Stimulated activated CD4-positive, alpha-beta T cell treated with anti-CD3 and anti-CD28 coated beads, Interleukin-2, amount 100 ng/mL, for 24 hours (primary cell): ENCODE data around the gene RPTOR.
"Not testable (repeated sequence)": the region's sequence is repeated elsewhere in the genome, so short reads cannot be mapped to it uniquely, and the experiment has no call there.

Experiments
- DNase-seq, 2 donors: peaks; one replicate each; pipeline ENCODE4 v3.0.0-alpha.2; 2020

The RPTOR gene

DNA sequence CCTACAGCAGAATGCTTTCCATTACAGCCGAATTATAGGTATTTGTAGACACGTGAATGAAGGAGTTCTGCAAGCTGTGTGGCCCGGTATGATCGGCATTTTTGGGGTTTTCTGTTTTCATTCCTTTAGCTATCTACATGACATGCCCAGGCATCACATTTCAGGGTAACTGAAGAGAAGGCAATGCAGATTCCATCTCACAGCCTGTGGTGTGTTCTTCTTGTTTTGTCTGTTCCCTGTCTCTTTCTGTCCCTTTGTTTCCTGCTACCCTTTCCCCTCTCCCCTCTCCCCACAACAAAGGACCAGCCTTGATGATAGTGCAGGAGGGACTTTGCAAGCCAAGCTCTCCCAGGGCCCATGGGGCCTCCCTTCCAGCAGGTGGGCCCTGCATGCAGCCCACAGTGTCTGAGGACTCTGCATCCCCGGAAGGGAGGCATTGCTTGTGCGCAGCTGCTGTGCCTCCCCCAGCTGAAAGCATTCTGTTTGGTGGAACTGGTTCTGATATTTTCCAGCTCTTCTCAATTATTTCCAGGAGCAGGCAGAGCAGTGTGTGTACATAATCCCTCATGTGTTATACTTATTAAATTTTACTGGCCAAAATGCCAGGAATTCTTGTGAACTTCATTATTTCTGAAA, 207.4 kb downstream of the RPTOR start:
- no peak for DNase-seq

DNA sequence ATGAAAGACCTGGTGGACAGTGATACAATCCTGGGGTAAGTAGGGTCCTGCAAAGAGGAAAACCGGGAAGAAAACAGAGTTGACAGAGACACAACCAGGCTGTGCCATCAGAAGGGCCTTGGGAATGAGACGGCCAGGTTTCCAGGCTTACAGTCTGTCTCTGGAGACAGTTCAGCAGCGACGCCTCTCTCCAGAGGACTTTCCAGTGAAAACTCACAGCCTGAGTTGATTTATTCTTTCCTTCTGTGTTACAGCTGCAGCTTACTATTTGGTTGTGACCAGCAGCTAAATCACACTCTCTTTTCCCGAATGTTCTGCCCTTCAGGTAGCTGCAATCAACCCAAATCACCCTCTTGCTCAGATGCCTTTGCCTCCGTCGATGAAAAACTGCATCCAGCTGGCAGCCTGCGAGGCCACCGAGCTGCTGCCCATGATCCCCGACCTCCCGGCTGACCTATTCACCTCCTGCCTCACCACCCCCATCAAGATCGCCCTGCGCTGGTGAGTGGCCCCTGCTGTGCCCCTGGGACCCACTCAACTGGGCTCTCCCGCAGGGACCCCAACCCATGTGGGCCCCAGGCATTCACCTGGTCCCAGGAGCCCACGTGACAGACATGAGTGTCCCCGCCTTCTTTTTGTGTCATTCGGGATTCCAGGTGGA, 209.2 kb downstream of the RPTOR start:
- no peak for DNase-seq

DNA sequence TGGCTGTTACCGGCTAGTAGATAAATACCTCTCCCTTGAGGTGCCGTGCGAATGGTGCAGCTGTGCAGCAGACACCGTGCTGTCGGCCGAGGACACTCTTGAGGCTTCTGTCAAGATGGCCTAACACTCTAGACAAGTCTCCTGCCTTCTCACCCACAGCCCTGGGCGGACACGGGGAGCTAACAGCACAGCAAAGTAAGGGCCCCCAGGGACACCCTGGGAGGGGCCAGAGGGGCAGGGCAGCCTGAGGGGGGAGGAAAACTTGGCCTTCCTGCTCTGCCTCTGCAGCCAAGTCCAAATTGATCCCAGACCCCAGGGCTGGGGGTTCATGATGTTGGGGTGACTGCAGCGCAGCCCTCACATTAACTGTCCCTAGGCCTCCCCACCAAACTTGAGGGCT, 210.2 kb downstream of the RPTOR start:
- no peak for DNase-seq

DNA sequence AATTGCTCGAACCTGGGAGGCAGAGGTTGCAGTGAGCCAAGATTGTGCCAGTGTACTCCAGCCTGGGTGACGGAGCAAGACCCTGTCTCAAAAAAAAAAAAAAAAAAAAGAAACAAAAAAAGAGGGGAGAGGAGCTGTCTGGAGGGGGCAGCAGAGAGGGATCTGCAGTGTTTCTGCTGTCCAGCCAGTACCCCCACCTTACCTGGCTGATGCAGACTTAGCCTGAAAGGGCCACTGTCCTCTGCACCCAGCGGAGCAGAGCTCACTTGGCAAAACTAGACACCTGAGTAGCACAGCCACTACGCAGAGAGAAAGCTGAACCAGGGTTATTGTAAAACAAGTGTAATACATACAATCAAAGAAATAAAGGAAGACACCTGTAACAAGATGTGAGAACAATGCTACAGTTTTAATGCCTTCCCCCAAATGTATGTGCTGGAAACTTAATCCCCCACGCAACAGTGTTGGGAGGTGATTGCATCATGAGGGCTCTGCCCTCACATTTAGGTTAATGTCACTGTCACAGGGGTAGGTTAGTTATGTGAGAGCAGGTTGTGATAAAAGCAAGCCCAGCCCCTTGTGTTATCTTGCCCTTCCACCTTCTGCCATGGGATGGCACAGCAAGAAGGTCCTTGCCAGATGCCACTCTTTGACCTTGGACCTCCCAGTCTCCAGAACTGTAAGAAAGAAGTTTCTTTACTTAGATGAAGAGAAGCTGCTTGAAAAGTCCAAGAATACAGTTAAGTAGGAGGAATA, 211.2 kb downstream of the RPTOR start:
- DNase-seq, result no peak

DNA sequence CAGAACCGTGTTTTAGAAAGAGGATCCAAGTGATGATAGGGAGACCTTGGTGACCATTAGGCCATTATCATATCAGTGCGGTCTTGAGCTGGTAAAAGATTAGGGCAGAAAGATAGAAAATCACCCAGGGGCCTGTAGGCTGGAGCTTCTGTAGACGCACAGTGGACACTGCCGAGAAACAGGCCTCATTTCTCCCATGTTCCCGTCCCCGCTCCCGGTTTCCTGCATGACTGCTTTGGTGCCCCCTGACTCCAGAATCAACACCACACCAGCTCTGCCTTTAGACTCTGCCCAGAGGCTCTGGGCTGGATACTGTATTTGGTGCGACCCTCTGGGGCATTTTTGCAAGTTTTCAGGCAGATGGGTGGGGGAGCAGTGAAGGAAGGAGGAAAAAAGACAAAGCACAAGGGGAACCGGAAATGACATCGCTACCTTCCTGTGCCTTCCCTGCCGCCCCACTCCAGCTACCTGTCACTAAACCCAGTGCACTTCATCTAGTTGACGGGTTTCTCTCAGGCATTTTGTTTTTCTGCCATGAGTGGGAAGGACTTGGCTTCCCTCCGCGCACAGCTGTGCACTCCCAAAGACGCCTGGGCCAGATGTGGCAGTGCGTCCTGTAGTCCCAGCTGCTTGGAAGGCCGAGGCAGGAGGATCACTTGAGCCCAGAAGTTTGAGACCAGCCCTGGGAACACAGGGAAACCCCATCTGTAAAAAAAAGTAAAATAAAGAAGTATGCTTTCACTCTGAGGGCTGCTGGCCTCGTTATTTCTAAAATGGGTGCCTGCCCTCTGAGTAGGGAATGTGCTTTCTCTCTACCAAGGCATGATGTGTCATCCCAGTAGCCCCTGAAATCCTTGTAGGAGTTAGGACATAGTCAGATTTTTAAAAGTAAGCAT, 214.1 kb downstream of the RPTOR start:
- no peak for DNase-seq

DNA sequence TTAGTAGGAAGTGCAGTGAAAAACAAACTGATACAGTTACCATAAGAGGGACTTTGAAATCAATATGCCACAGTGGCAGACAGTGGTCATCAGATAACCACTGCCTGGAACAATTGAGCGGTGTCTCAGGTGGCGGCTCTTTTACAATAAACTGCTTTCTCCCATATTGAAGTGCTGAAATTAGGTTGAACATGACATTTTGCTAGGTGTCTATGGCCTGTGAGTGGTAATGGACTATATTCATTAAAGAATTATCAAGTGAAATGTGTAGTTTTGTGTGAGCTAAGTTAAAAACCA, 214.7 kb downstream of the RPTOR start:
- no peak for DNase-seq

DNA sequence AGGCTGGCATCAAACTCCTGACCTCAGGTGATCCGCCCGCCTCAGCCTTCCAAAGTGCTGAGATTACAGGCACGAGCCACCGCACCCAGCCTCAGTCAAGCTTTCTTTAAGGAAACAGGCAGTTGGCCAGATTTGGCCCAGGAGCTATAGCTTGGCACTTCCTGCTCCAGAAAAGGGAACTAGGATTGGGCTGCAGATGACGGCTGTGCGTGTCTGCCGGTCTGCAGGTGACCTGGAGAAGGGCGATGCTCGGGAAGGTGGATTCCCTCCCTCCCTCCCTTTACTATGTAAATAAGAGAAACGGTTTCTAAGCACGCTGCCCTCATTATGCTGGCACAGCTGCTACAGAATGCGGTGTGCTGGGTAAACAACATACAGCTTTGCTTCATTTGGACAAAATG, 215.9 kb downstream of the RPTOR start:
- no peak for DNase-seq

DNA sequence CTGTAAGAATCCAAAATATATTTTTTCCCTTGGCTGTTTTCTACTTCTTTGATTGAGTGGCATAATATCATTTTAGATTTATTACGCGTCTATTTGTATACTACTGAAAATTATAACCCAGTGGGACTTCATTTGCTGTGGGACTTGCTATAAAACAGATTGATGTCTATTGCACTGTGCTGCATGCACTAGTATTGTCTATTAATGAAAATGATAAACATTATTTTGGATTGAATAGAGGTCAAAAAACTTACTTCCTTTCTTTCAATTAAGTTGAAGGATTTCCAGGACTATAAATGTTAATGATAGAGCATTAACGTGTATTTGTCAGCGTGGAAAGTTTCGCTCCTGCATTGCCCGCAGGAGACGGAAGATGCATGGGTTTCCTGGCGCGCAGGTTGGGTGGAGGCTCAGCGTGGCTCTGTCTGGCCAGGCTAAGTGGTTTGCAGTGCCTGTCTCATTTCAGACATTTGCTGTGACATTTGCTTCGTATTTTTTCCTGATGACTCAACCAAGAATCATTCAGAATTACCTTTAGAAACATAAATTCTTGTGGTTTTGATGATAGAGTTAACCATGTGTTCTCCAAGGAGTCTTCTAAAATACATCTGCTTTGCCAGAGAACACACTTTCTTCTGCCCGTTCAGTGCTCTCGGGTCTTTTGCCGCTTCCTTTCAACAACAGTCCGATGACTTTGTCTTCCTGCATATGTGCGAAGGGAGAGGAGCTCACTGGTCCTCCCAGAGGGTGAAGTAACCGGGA, 216.7 kb downstream of the RPTOR start:
- peak; percentile 77 to 79 for DNase-seq

DNA sequence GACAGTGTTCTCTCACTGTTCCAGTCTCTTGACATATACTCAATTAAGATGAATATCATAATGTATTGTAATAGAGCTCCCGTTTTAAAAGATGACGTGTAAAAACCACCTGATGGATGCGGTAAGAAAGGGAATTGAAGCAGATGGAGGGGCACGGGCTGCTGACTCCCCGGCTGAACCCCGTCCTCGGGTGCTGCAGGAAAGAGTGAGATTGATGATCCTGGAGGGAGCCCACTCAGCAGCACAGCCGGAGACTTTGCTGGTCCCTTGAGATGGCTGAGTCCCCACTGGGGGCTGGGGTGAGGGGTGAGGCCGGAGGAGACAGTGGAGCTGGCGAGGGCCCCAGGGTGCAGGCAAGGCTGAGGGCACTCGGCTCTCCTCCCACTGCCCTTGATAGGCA, 217.4 kb downstream of the RPTOR start:
- no peak for DNase-seq

DNA sequence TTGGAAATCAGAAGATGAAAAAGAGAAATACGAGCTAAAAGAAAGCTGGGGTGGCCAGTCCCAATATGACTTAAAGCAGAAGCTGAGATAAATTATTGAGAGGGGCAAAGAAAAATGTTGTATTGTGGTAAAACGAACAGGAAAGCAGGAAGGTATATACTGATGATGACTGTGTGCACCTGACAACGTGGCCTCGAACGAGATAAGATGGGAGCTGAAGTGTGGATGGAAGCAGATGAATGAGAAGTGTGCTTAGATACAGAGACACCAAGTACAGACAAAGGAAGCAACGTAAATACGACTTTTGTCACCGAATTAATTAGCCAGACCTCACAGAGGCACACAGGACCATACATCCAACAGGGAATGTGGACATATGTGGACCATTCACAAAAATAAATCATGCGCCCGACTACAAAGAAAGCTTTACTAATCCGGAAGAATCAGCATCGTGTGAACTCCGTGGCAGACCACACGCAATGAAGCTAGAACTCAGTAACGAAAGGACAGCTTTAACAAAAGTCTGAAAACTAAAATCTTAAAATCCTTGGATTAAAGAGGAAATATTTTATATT, 218.7 kb downstream of the RPTOR start:
- DNase-seq, result no peak

DNA sequence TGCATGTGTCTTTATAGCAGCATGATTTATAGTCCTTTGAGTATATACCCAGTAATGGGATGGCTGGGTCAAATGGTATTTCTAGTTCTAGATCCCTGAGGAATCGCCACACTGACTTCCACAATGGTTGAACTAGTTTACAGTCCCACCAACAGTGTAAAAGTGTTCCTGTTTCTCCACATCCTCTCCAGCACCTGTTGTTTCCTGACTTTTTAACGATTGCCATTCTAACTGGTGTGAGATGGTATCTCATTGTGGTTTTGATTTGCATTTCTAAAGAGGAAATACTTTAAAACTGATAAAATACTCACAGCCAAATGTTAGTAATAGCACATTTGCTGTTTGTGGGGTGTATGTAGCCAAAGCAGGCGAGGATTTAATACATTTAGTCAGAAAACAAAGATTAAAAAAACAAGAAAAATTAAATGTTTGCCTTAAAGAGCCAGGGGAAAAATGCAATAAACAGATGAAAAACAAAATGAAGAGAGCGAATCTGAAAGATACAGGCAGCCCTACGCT, 220.0 kb downstream of the RPTOR start:
- not testable (repeated sequence) for DNase-seq

DNA sequence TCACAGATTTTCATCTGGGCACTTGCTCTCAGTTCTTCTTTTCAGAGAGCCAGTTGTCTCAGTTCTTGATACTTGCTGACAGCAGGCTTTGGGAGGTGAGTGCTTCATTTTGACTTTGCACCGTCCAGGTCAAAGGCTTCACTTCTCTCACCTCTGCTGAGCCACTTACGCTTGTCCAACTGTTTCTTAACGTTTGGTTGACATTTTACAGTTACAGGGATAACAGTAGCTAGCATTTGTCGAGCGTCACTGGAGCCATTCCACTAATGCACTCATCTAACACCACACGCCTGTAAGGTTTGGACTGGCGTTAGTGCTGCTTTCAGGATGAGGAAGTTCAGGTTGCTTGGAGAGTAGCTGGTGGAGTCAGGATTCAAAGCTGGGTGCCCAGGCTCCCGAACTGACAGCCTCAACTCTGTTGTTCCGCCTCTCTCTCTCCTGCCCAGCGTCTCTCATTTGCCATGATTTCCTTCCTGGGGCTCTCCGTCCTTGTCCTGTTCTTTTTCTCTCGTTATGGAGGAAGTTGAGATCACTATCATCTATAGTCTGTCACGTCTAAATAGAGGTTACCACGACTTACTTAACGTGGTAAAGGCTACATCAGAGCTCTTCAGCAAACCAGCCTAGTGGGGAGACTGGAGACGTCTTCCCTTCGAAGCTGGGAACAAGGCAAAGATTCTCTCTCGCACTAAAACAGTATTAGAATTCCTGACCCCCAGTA, 220.8 kb downstream of the RPTOR start:
- no peak for DNase-seq

DNA sequence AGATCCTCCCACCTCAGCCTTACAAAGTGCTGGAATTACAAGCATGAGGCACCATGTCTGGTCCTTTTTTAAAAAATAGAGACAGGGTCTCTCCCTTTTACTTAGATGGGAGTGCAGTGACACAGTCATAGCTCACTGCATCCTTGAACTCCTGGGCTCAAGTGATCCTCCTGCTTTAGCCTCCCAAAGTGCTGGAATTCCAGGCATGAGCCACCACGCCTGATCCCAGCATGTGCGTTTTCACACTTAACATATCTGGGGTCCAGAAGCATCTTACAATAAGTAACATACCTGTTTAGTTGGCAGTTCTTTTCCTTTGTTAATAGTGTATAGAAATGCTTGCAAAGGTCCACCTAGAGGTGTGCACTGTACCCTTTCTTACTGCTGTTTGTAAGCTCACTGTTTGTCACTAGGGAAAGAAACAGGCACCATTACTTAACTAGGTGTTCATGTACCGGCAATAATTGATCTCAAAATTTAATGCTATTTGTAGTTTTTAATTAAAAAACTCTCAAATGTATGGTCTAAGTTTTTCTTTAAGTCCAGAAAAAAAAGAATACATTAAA, 221.7 kb downstream of the RPTOR start:
- no peak for DNase-seq

DNA sequence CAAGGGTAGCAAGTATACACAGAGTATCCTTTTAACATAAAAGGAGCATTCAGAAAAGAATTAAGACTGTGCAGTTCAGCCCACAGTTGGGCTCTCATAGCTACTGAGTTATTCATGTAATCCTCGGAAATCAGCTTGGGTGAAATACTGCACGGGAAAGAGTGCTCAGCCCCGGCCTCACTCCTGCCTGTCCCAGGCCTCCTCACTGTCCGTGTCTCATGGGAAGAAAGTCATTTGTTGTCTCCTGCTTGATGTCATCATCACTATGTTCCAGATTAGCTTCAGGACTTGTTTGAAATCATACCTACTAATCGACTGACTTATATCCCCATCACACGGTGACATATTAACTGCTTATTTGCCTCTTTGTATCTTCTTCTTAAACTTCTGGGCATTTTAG, 223.8 kb downstream of the RPTOR start:
- DNase-seq, result no peak

DNA sequence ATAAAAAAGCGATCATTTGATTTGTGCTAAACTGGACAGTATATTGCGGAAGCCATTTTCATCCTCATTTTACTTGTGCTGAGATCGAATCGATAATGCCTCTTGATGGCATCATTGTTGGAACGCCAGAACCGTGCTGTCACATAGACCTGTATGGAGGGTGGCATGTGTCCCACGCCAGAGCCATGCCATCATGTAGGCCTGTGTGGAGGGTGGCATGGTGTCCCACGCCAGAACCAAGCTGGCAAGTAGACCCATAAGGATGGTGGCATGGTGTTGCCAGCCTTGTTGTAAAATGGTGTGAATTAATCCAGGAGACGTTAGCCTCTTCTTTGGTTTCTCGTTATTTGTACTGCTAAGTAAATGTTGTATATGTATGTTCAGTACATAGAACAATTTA, 224.3 kb downstream of the RPTOR start:
- DNase-seq, result no peak

DNA sequence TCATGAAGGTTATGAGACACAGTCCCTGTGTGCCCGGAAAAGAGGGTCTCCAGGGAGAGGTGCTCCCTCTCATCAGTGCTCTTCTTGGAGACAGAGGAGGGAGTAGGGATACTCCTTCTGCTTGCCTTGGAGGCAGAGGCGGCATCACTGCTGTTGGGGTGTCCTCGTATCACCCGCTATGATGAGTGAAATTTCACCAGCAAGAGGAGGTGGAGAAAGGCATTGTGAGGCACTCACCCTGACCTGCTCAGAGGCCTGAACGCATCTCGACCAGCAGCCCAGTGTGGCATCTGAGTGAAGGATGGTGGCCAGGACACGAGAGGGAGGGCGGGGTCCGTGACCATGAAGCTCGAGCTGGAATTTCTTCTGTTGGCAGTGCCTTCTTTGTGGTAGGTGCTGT, 224.9 kb downstream of the RPTOR start:
- no peak for DNase-seq

DNA sequence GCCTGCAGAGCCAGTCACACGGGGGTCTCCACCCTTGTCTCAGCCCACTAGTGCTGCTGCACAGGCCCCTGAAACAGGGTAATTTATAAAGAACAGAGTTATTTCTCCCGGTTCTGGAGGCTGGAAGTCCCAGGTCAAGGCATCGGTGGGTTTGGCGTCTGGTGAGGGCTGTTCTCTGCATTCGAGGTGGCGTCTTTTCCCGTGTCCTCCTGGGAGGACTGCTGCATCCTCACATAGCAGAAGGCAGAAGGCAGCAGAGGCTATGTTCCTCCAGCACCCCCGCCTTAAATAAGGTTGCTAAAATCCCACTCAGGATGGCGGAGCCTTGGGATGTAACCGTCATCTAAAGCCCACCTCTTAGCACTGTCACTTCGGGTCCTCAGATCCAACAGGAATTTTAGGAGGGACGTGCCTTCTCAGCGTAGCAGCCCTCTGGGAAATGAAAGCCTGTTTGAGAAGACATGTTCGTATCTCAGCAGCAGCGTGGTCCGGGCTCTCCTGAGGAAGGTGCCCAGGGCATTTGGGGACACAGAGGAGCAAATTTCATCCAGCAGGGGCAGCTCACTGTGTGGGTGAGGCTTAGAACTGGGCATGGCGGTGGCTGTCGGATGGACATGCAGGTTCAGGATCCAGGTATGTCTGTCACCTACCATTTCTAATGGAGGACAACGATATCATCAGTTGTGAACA, 225.4 kb downstream of the RPTOR start:
- DNase-seq, result no peak

DNA sequence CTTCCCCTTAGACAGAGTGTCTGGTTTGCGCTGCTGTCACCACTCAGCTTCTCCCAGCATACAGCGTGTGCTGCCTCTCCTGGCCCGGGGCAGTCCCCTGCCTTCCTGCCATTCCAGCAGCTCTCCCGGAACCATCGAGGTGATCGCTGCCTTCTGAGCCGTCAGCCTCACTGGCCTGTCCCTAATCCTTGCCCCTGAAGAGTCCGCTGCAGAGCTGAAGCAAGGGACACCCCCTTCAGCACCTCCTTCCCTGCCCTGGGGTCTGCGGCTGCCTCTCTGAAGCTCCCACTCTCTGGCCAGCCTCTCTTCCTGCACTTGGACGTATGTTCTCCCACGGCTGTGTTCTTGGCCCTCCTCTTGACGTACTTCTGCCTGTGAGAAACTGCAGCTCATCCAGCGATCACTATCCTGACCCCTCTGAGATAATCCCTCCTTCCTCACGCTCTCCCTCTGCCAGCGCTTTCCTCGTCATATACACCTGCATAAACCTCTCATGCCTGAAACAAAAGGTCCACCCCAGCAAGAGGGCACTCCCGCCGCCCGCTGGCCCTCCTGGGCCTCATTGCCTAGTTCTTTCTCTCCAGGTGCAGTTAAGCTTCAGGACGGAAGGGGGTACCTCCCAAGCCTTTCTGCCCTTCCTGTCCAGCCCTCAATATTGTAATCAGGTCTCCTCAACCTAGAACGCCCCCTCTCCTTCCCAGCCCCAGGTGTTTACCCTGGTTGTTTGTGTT, 226.4 kb downstream of the RPTOR start:
- no peak for DNase-seq

DNA sequence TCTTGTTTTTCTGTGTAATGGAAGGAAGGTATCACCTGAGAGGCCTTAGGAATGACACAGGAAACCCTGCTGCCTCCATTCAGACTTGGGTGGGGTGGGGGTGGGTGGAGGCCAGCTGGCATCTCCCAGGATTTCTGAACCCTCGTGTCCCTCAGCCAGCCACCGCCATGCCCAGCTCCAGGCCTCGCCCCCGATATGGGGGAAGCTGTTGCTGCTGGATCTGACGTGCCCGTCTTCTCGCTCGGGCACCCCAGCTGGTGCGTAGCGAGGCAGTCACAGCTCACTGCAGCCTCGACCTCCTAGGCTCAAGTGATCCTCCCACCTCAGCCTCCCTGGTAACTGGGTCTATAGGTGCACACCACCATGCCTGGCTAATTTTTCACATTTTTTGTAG, 227.0 kb downstream of the RPTOR start:
- no peak for DNase-seq

DNA sequence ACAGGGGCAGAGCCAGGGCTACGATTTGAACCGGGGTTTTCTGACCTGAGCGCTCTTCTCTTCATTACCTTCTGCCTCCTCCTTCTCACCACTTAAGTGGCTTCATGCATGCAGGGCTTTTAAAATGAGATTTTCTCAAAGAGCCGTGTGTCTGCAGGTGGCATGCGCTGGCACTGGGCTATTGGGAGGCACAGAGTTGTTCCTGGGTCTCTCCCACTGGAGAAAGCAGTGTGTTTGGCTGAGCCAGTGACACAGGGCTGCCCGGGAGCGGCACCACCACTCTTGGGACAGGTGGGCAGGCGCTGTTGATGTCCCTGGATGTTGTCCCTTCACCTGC, 228.2 kb downstream of the RPTOR start:
- no peak for DNase-seq
